ENCODE measurements around the gene SPDYA. TPM values are rescaled to one million over a fixed set of nuclear protein-coding genes. Genes with fewer than 3 reads are reported as not detected.

Gene SPDYA
- polyA plus RNA-seq, 2 of the 4 experiments (the other 2 are of a cell fraction) = 0.14 to 0.49 TPM

- POLR2A ChIA-PET = interaction anchor here (0.6 to 1.6 kb wide), 10 partner anchors 9 to 1387 kb away, joined by 3 to 32 read pairs (median 4); partner anchors contain the start of gene TRMT61B
- Histone ChIP-seq H3K4me3 (peak within 1 kb of the TSS; percentile 82), H3K4me1 (peaks cover 35% of the 10 kb centered on the region), H3K4me2 (peak within 1 kb of the TSS; percentile 83), H3K9me3 (no peaks in the 10 kb centered on the region), H3K27ac (peak within 1 kb of the TSS; percentile 89 to 97)
- WGBS (ENCODE audit: missing lambda C conversion rate) = 2% methylated on average over 42 of the region's 79 CpGs
- CTCF ChIA-PET = interaction anchor here (0.7 to 1.0 kb wide), 3 partner anchors 328 to 1270 kb away, joined by 3 to 4 read pairs (median 3); no protein-coding TSS in a partner anchor
- ATAC-seq = peak; percentile 95 to 98
- peak; percentile 97 to 100 for DNase-seq (ENCODE audit: low read depth in 1 of 2, low spot score in 1 of 2)
- no peak for FAIRE-seq
- TF ChIP-seq HMGXB4 (CRISPR knock-in tag; IDR thresholded peaks at IDR 0.05; ENCODE audit: borderline replicate concordance) (no peak), EHF (CRISPR knock-in tag; IDR thresholded peaks at IDR 0.05) (no peak), TP53 (CRISPR knock-in tag; IDR thresholded peaks at IDR 0.05) (0 out of 2 replicates have a peak, but pooled peaks have one; percentile 61), ELK1 (IDR thresholded peaks at IDR 0.05; ENCODE audit: low read depth, low read length) (no peak), ZSCAN20 (CRISPR knock-in tag; IDR thresholded peaks at IDR 0.05) (no peak), GATA3 (IDR thresholded peaks at IDR 0.05; ENCODE audit: borderline replicate concordance) (no peak), JUNB (IDR thresholded peaks at IDR 0.05) (no peak), CTCF (IDR thresholded peaks at IDR 0.05) (no peak), CHD2 (IDR thresholded peaks at IDR 0.05; ENCODE audit: low read length, partially characterized antibody) (no peak), PBX3 (IDR thresholded peaks at IDR 0.05) (no peak), EP300 (IDR thresholded peaks at IDR 0.05) (no peak; a peak in 1 of 5 replicates), HDAC2 (IDR thresholded peaks at IDR 0.05) (no peak), ZFP36 (IDR thresholded peaks at IDR 0.05; ENCODE audit: borderline replicate concordance, partially characterized antibody) (no peak), HOXB13 (CRISPR knock-in tag; IDR thresholded peaks at IDR 0.05; ENCODE audit: low read depth) (no peak), ESRRA (IDR thresholded peaks at IDR 0.05; ENCODE audit: borderline replicate concordance, low read length) (no peak), BCL3 (IDR thresholded peaks at IDR 0.05) (peak; percentile 68), RAD21 (conservative IDR thresholded peaks at IDR 0.05 in 1 of 2, IDR thresholded peaks at IDR 0.05 in 1 of 2) (no peak), FOXS1 (CRISPR knock-in tag; IDR thresholded peaks at IDR 0.05) (no peak), KDM5A (IDR thresholded peaks at IDR 0.05) (peak; percentile 72), SMC3 (IDR thresholded peaks at IDR 0.05) (no peak), NFE2L2 (conservative IDR thresholded peaks at IDR 0.05; ENCODE audit: low read length) (no peak), FOSL2 (IDR thresholded peaks at IDR 0.05) (no peak), FOSL2 (CRISPR knock-in tag; IDR thresholded peaks at IDR 0.05) (no peak; the same call in 1 of the 2 replicates), NPAS2 (CRISPR knock-in tag; IDR thresholded peaks at IDR 0.05; ENCODE audit: borderline replicate concordance) (no peak), MYC (IDR thresholded peaks at IDR 0.05; ENCODE audit: borderline replicate concordance, low read length) (peak; percentile 100), USF2 (IDR thresholded peaks at IDR 0.05) (peak; percentile 85), CHD4 (IDR thresholded peaks at IDR 0.05; ENCODE audit: borderline replicate concordance) (no peak), RARB (CRISPR knock-in tag; IDR thresholded peaks at IDR 0.05) (no peak), TFCP2L1 (CRISPR knock-in tag; IDR thresholded peaks at IDR 0.05) (no peak), MAFK (IDR thresholded peaks at IDR 0.05; ENCODE audit: partially characterized antibody) (no peak), ATOH8 (CRISPR knock-in tag; IDR thresholded peaks at IDR 0.05; ENCODE audit: low read depth) (no peak), CBX8 (IDR thresholded peaks at IDR 0.05) (no peak), SREBF2 (IDR thresholded peaks at IDR 0.05) (no peak)
Observed at GRCh38 chr2:28894470-28895188, 84.0 kb downstream of the SPDYA start, which contains the start of gene WDR43. TSS of gene WDR43 (plus strand) at chr2:28894667. CDS start at chr2:28894699, 32 bp downstream.

Measured in A549 (cell line).